ENCODE results near the gene PRRT2. TPM values are rescaled to one million over a fixed set of nuclear protein-coding genes. Genes with fewer than 3 reads are reported as not detected.

The PRRT2 gene
- total and polyA plus RNA-seq, 2 experiments from 2014 or later = 13.3 to 16.6 TPM

- TF ChIP-seq REST (IDR thresholded peaks at IDR 0.05; ENCODE audit: unreplicated experiment) (no peak), POLR2AphosphoS5 (IDR thresholded peaks at IDR 0.05; ENCODE audit: low read depth) (no peak), CREB1 (CRISPR knock-in tag; IDR thresholded peaks at IDR 0.05; ENCODE audit: low read depth) (no peak), ZNF331 (CRISPR knock-in tag; IDR thresholded peaks at IDR 0.05; ENCODE audit: low read depth) (no peak)
Observed at GRCh38 chr16:29765167-29766032, 46.6 kb upstream of the PRRT2 start (continued).

GRCh38 chr16:29766571-29766970 lies 45.4 kb upstream of the PRRT2 start:
- TF ChIP-seq EZH2phosphoT487 (IDR thresholded peaks at IDR 0.05; ENCODE audit: unreplicated experiment) (no peak), ZNF114 (CRISPR knock-in tag; IDR thresholded peaks at IDR 0.05) (no peak), JUNB (IDR thresholded peaks at IDR 0.05; ENCODE audit: unreplicated experiment) (no peak), CTCF (conservative IDR thresholded peaks at IDR 0.05; ENCODE audit: low read depth in 2 of 2) (no peak), ZNF462 (CRISPR knock-in tag; IDR thresholded peaks at IDR 0.05) (no peak)
- H3K36me3 Mint-ChIP-seq (ENCODE audit: low read depth) = no peaks in the 10 kb centered on the region

More at GRCh38 chr16:29766571-29766970, 45.4 kb upstream of the PRRT2 start:
- Mint-ChIP-seq H3K27me3 (ENCODE audit: insufficient read depth, low read depth, poor library complexity) (peaks cover 5% of the 10 kb centered on the region), H3K9me3 (no peaks in the 10 kb centered on the region), H3K4me1 (no peaks in the 10 kb centered on the region), H3K4me3 (no peak overlapping the region), H3K27ac (no peak overlapping the region)
- Histone ChIP-seq H3K79me2 (replicated peaks; ENCODE audit: insufficient read depth) (no peaks in the 10 kb centered on the region), H3K4me2 (no peak overlapping the region), H3K4me1 (ENCODE audit: insufficient read depth) (no peaks in the 10 kb centered on the region), H4K20me1 (replicated peaks; ENCODE audit: insufficient read depth) (no peaks in the 10 kb centered on the region), H3K27ac (ENCODE audit: low read depth) (no peak overlapping the region), H3K36me3 (ENCODE audit: insufficient read depth) (no peaks in the 10 kb centered on the region), H3K4me3 (no peak overlapping the region), H3K27me3 (ENCODE audit: insufficient read depth) (no peaks in the 10 kb centered on the region), H2AFZ (no peak overlapping the region), H3F3A (replicated peaks; ENCODE audit: low read depth) (no peaks in the 10 kb centered on the region), H3K9me2 (ENCODE audit: insufficient read depth) (no peaks in the 10 kb centered on the region)
- DNase-seq (ENCODE audit: low spot score) (no peak), ATAC-seq (no peak)

All from GM23338 (cell line).